SIG-M5 treated with dmso at 0.1 percent for 504 hours (cell line): Measurements from ENCODE around the gene AGBL1.

Experiments
- DNase-seq: peaks from one replicate; lab custom pipeline; 2025; ENCODE audit not compliant: unreplicated experiment; lab: John Stamatoyannopoulos, UW

The AGBL1 gene

GRCh38 chr15:86629409-86630356 is 550.0 kb downstream of the AGBL1 start:
- no peak for DNase-seq

GRCh38 chr15:86630946-86631345 is 551.3 kb downstream of the AGBL1 start:
- DNase-seq, result no peak

GRCh38 chr15:86634146-86634545 is 554.5 kb downstream of the AGBL1 start:
- no peak for DNase-seq

GRCh38 chr15:86634992-86635638 is 555.4 kb downstream of the AGBL1 start:
- DNase-seq, result no peak

GRCh38 chr15:86644339-86644738 is 564.7 kb downstream of the AGBL1 start:
- DNase-seq, result no peak

- no peak for DNase-seq
These were observed 566.3 kb downstream of the AGBL1 start for GRCh38 chr15:86645925-86646500.

GRCh38 chr15:86647810-86648440 is 568.3 kb downstream of the AGBL1 start:
- DNase-seq, result no peak

GRCh38 chr15:86649277-86649676 is 569.6 kb downstream of the AGBL1 start:
- DNase-seq, result no peak

GRCh38 chr15:86650094-86650493 is 570.4 kb downstream of the AGBL1 start:
- no peak for DNase-seq

GRCh38 chr15:86653344-86654197 is 573.9 kb downstream of the AGBL1 start:
- DNase-seq, result no peak

- no peak for DNase-seq
These were observed 574.8 kb downstream of the AGBL1 start for GRCh38 chr15:86654501-86654900.

GRCh38 chr15:86657305-86657704 is 577.6 kb downstream of the AGBL1 start:
- no peak for DNase-seq

GRCh38 chr15:86659724-86660411 is 580.2 kb downstream of the AGBL1 start:
- no peak for DNase-seq

- no peak for DNase-seq
These were observed 581.9 kb downstream of the AGBL1 start for GRCh38 chr15:86661580-86661979.

GRCh38 chr15:86663304-86663703 is 583.6 kb downstream of the AGBL1 start:
- DNase-seq, result no peak

- DNase-seq, result no peak
These were observed 584.3 kb downstream of the AGBL1 start for GRCh38 chr15:86663979-86664378.

- DNase-seq, result no peak
These were observed 584.9 kb downstream of the AGBL1 start for GRCh38 chr15:86664581-86664980.

GRCh38 chr15:86676002-86676401 is 596.3 kb downstream of the AGBL1 start:
- no peak for DNase-seq

GRCh38 chr15:86677278-86677677 is 597.6 kb downstream of the AGBL1 start:
- no peak for DNase-seq

- DNase-seq, result no peak
These were observed 605.6 kb downstream of the AGBL1 start for GRCh38 chr15:86685263-86685662.
